Liver (tissue), 9 donors: ENCODE data around the gene ZNRF3. TPM values are rescaled to one million over a fixed set of nuclear protein-coding genes. Genes with fewer than 3 reads are reported as not detected.
A peak's percentile ranks its signal among the peaks of the same experiment; 100 is the strongest.
"Not testable (repeated sequence)": the region's sequence is repeated elsewhere in the genome, so short reads cannot be mapped to it uniquely, and the experiment has no call there.

Experiments used
- DNase-seq: peaks from one replicate; pipeline ENCODE4 v3.0.0-alpha.2; 2017; ENCODE audit warnings: low spot score
- H3K27ac ChIP-seq, 2 donors: one replicate each; pipeline ENCODE4 v1.7.0; 2013; ENCODE audit warnings: inconsistent platforms in 2 of 2, low read length in 2 of 2, control low read depth in 1 of 2, low read depth in 1 of 2, mild to moderate bottlenecking in 1 of 2
- H3K27me3 ChIP-seq, 4 donors: one replicate each; pipeline versions ENCODE4 v1.6.1 to v1.7.0; 2013; ENCODE audit warnings: low read length in 3 of 4, inconsistent platforms in 1 of 4, mild to moderate bottlenecking in 1 of 4, moderate library complexity in 1 of 4; ENCODE audit not compliant: control insufficient read depth in 4 of 4, insufficient read depth in 4 of 4
- H3K36me3 ChIP-seq, 4 donors: one replicate each; pipeline versions ENCODE4 v1.6.1 to v1.7.0; 2013; ENCODE audit warnings: low read length in 3 of 4, mild to moderate bottlenecking in 3 of 4, low read depth in 1 of 4, moderate library complexity in 1 of 4; ENCODE audit not compliant: control insufficient read depth in 4 of 4, insufficient read depth in 3 of 4
- H3K4me1 ChIP-seq, 4 donors: one replicate each; pipeline versions ENCODE4 v1.6.1 to v1.7.0; 2013; ENCODE audit warnings: low read length in 3 of 4, mild to moderate bottlenecking in 3 of 4, moderate library complexity in 1 of 4; ENCODE audit not compliant: control insufficient read depth in 4 of 4, insufficient read depth in 4 of 4
- H3K4me3 ChIP-seq, 3 donors: one replicate each; pipeline versions ENCODE4 v1.6.1 to v1.7.0; 2013; ENCODE audit warnings: low read length in 3 of 3, control low read depth in 1 of 3, low read depth in 1 of 3, mild to moderate bottlenecking in 1 of 3
- H3K9ac ChIP-seq, 2 donors: one replicate each; pipeline ENCODE4 v1.7.0; 2013; ENCODE audit warnings: low read length in 2 of 2, mild to moderate bottlenecking in 2 of 2, moderate library complexity in 2 of 2, control low read depth in 1 of 2, low read depth in 1 of 2
- H3K9me3 ChIP-seq, 4 donors: one replicate each; pipeline versions ENCODE4 v1.6.1 to v1.7.0; 2013; ENCODE audit warnings: low read length in 3 of 4; ENCODE audit not compliant: control insufficient read depth in 4 of 4
- EGR1 ChIP-seq, 2 donors: IDR thresholded peaks; 2 replicates each; pipeline ENCODE4 v1.6.1; 2016 to 2018; ENCODE audit warnings: antibody characterized with exemption in 2 of 2, low read depth in 2 of 2
- FOXA1 ChIP-seq: IDR thresholded peaks from 2 replicates; pipeline ENCODE4 v1.6.1; 2016; ENCODE audit warnings: antibody characterized with exemption
- FOXA2 ChIP-seq: IDR thresholded peaks from 2 replicates; pipeline ENCODE4 v1.6.1; 2016; ENCODE audit warnings: antibody characterized with exemption
- GABPA ChIP-seq, 2 donors: IDR thresholded peaks in 1 of 2; conservative IDR thresholded peaks in 1 of 2; 2 replicates each; pipeline ENCODE4 v1.6.1; 2016; ENCODE audit warnings: antibody characterized with exemption in 2 of 2, mild to moderate bottlenecking in 1 of 2, moderate library complexity in 1 of 2
- HNF4A ChIP-seq, 2 donors: conservative IDR thresholded peaks; 2 replicates each; pipeline ENCODE4 v1.6.1; 2016; ENCODE audit warnings: antibody characterized with exemption in 2 of 2, mild to moderate bottlenecking in 2 of 2
- HNF4G ChIP-seq: IDR thresholded peaks from 2 replicates; pipeline ENCODE4 v1.6.1; 2016; ENCODE audit warnings: antibody characterized with exemption
- JUND ChIP-seq, 2 donors: IDR thresholded peaks; 2 replicates each; pipeline ENCODE4 v1.6.1; 2016; ENCODE audit warnings: antibody characterized with exemption in 2 of 2
- NR2F2 ChIP-seq: IDR thresholded peaks from 2 replicates; pipeline ENCODE4 v1.6.1; 2016; ENCODE audit warnings: antibody characterized with exemption
- RAD21 ChIP-seq, 2 donors: IDR thresholded peaks; 2 replicates each; pipeline ENCODE4 v1.6.1; 2016; ENCODE audit warnings: antibody characterized with exemption in 2 of 2, mild to moderate bottlenecking in 2 of 2
- RXRA ChIP-seq, 2 donors: IDR thresholded peaks; 2 replicates each; pipeline ENCODE4 v1.6.1; 2017 to 2018; ENCODE audit warnings: antibody characterized with exemption in 2 of 2, mild to moderate bottlenecking in 1 of 2
- SP1 ChIP-seq: IDR thresholded peaks from 2 replicates; pipeline ENCODE4 v1.6.1; 2018; ENCODE audit warnings: antibody characterized with exemption, mild to moderate bottlenecking
- TAF1 ChIP-seq: conservative IDR thresholded peaks from 2 replicates; pipeline ENCODE4 v1.6.1; 2016; ENCODE audit warnings: antibody characterized with exemption, mild to moderate bottlenecking
- YY1 ChIP-seq: IDR thresholded peaks from 2 replicates; pipeline ENCODE4 v1.6.1; 2016; ENCODE audit warnings: antibody characterized with exemption, mild to moderate bottlenecking
- WGBS: extraction: QIAGEN DNeasy Blood & Tissue Kit; methylation state at CpG from one replicate; pipeline ENCODE4 v1.1.7; 2013; 5-methylcytosine and 5-hydroxymethylcytosine counted together
- polyA plus RNA-seq, 2 donors: library from polyadenylated mRNA; stranded (reverse) in 1 of 2; unstranded in 1 of 2; fragments of 200-250 nt in 1 of 2; fragments of >200 nt in 1 of 2; fragmentation: Nextera tagmentation in 1 of 2; extraction: Ambion mirVana in 1 of 2; gene quantifications; one replicate each; pipeline versions ENCODE4 v1.2.1 to v1.2.3, GENCODE V29; 2013 to 2015
- total RNA-seq, 2 donors: library from RNA; depleted of rRNA; stranded (reverse); fragments of >200 nt; gene quantifications; one replicate each; pipeline ENCODE4 v1.2.3, GENCODE V29; 2014
- TF ChIP-seq, protein P1 (sequence below): fragments of 150-350 bp; IDR thresholded peaks from 2 replicates; pipeline ENCODE4 v1.5.1; 2017; ENCODE audit warnings: improper control_type of control experiment, low read depth, low read length; ENCODE audit not compliant: missing input control
- TF ChIP-seq, protein P2 (sequence below): IDR thresholded peaks from 2 replicates; pipeline ENCODE4 v1.6.1; 2016; ENCODE audit warnings: antibody characterized with exemption, mild to moderate bottlenecking
- TF ChIP-seq, protein P3 (sequence below): IDR thresholded peaks from 2 replicates; pipeline ENCODE4 v1.6.1; 2016; ENCODE audit warnings: antibody characterized with exemption
- TF ChIP-seq, protein P4 (sequence below): IDR thresholded peaks from 2 replicates; pipeline ENCODE4 v1.6.1; 2016; ENCODE audit warnings: antibody characterized with exemption
- TF ChIP-seq, protein P5 (sequence below): IDR thresholded peaks from 2 replicates; pipeline ENCODE4 v1.6.1; 2016; ENCODE audit warnings: antibody characterized with exemption
- donor health status: healthy.
- donor health status: healthy.
- donor health status: healthy.
- donor health status: healthy.
- donor health status: healthy.

The ZNRF3 gene
- total and polyA plus RNA-seq, 4 donors = 2.2 to 5.9 (median 4.7) TPM

DNA sequence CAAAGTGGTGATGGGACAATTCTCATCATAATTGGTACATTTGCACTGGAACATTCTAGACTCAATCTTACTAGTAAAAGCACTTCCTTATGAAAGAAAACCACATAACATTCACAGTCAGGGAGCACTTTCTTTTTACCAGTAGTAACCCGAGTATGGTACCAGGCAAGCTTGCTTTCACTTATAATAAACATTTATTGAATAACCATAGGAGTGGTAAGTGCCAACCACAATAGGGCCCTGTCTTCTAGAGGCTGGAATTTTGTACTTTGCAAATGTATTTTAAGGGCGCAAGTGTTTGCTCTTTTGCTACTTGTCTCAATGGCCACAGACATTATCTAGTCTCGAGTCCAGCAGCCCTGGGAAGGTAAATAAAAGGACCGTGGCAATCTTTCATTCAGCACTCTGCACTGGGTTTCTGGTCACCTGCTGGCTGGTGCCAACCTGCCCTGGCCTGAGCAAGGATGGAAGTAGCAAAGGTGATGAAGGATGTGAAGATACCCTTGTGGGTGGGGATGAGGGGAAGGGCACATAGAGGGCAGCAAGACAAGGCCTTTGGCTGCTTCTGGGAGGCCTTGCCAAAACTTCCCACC is 154.1 kb downstream of the ZNRF3 start:
- Histone ChIP-seq H3K4me1 (peaks cover 3 to 35% (median 23%) of the 10 kb centered on the region in 4 donors), H3K36me3 (no peaks in the 10 kb centered on the region), H3K27me3 (no peaks in the 10 kb centered on the region), H3K9ac (no peak overlapping the region), H3K9me3 (no peaks in the 10 kb centered on the region), H3K4me3 (no peak overlapping the region), H3K27ac (peak overlapping the region; percentile 46 to 47)
- 35% methylated on average over 4 of the region's 4 CpGs for WGBS
- DNase-seq = no peak
- TF ChIP-seq HNF4A (conservative IDR thresholded peaks at IDR 0.05) = peak; percentile 13 to 21
- TF ChIP-seq RXRA (IDR thresholded peaks at IDR 0.05) = peak in 1 of 2 donors; percentile 23
- TF ChIP-seq TAF1 = no peak
- peak; percentile 14 for TF ChIP-seq YY1
- TF ChIP-seq RAD21 (IDR thresholded peaks at IDR 0.05) = peak in 1 of 2 donors; percentile 30

DNA sequence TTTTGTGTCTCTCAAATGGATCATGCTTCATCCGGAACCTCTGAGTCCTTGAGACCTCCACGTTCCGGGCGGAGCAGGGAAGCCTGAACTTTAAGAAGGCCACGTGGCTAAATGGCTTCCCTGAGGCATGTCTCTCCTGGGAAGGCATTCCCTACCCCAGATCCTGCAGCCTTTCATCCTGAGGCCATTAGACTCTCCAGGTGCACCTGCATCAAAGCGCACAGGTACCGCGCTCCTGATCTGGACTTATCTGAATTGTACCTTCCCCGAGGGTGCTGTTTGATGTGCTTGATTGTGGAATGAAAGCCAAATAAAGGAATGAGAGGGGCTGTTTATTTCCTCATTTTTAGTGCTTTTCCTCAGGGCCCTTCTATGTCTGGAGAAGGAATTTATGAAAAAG is 155.8 kb downstream of the ZNRF3 start:
- no peak for DNase-seq
- no peak overlapping the region for H3K4me3 ChIP-seq
- H3K9me3 ChIP-seq = no peaks in the 10 kb centered on the region
- H3K27ac ChIP-seq = no peak overlapping the region
- TF ChIP-seq FOXA2 (no peak), RXRA (IDR thresholded peaks at IDR 0.05) (no peak), SP1 (no peak), JUND (IDR thresholded peaks at IDR 0.05) (no peak), YY1 (no peak), HNF4G (no peak), HNF4A (conservative IDR thresholded peaks at IDR 0.05) (no peak), TAF1 (no peak), RAD21 (IDR thresholded peaks at IDR 0.05) (no peak), FOXA1 (no peak), NR2F2 (no peak), EGR1 (IDR thresholded peaks at IDR 0.05; ENCODE audit: low read depth in 2 of 2) (no peak), GABPA (IDR thresholded peaks at IDR 0.05 in 1 of 2, conservative IDR thresholded peaks at IDR 0.05 in 1 of 2) (no peak)
- TF ChIP-seq, protein P1, sequence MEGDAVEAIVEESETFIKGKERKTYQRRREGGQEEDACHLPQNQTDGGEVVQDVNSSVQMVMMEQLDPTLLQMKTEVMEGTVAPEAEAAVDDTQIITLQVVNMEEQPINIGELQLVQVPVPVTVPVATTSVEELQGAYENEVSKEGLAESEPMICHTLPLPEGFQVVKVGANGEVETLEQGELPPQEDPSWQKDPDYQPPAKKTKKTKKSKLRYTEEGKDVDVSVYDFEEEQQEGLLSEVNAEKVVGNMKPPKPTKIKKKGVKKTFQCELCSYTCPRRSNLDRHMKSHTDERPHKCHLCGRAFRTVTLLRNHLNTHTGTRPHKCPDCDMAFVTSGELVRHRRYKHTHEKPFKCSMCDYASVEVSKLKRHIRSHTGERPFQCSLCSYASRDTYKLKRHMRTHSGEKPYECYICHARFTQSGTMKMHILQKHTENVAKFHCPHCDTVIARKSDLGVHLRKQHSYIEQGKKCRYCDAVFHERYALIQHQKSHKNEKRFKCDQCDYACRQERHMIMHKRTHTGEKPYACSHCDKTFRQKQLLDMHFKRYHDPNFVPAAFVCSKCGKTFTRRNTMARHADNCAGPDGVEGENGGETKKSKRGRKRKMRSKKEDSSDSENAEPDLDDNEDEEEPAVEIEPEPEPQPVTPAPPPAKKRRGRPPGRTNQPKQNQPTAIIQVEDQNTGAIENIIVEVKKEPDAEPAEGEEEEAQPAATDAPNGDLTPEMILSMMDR = no peak
- TF ChIP-seq, protein P2, sequence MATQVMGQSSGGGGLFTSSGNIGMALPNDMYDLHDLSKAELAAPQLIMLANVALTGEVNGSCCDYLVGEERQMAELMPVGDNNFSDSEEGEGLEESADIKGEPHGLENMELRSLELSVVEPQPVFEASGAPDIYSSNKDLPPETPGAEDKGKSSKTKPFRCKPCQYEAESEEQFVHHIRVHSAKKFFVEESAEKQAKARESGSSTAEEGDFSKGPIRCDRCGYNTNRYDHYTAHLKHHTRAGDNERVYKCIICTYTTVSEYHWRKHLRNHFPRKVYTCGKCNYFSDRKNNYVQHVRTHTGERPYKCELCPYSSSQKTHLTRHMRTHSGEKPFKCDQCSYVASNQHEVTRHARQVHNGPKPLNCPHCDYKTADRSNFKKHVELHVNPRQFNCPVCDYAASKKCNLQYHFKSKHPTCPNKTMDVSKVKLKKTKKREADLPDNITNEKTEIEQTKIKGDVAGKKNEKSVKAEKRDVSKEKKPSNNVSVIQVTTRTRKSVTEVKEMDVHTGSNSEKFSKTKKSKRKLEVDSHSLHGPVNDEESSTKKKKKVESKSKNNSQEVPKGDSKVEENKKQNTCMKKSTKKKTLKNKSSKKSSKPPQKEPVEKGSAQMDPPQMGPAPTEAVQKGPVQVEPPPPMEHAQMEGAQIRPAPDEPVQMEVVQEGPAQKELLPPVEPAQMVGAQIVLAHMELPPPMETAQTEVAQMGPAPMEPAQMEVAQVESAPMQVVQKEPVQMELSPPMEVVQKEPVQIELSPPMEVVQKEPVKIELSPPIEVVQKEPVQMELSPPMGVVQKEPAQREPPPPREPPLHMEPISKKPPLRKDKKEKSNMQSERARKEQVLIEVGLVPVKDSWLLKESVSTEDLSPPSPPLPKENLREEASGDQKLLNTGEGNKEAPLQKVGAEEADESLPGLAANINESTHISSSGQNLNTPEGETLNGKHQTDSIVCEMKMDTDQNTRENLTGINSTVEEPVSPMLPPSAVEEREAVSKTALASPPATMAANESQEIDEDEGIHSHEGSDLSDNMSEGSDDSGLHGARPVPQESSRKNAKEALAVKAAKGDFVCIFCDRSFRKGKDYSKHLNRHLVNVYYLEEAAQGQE = no peak
- TF ChIP-seq, protein P3, sequence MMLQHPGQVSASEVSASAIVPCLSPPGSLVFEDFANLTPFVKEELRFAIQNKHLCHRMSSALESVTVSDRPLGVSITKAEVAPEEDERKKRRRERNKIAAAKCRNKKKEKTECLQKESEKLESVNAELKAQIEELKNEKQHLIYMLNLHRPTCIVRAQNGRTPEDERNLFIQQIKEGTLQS = no peak
- TF ChIP-seq, protein P4, sequence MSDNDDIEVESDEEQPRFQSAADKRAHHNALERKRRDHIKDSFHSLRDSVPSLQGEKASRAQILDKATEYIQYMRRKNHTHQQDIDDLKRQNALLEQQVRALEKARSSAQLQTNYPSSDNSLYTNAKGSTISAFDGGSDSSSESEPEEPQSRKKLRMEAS = no peak
- TF ChIP-seq, protein P5, sequence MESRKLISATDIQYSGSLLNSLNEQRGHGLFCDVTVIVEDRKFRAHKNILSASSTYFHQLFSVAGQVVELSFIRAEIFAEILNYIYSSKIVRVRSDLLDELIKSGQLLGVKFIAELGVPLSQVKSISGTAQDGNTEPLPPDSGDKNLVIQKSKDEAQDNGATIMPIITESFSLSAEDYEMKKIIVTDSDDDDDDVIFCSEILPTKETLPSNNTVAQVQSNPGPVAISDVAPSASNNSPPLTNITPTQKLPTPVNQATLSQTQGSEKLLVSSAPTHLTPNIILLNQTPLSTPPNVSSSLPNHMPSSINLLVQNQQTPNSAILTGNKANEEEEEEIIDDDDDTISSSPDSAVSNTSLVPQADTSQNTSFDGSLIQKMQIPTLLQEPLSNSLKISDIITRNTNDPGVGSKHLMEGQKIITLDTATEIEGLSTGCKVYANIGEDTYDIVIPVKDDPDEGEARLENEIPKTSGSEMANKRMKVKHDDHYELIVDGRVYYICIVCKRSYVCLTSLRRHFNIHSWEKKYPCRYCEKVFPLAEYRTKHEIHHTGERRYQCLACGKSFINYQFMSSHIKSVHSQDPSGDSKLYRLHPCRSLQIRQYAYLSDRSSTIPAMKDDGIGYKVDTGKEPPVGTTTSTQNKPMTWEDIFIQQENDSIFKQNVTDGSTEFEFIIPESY = no peak
- no peaks in the 10 kb centered on the region for H3K36me3 ChIP-seq
- WGBS = 91% methylated on average over 9 of the region's 9 CpGs
- H3K9ac ChIP-seq = no peak overlapping the region
- H3K27me3 ChIP-seq = no peaks in the 10 kb centered on the region
- H3K4me1 ChIP-seq = peaks cover 0 to 27% (median 19%) of the 10 kb centered on the region in 4 donors

DNA sequence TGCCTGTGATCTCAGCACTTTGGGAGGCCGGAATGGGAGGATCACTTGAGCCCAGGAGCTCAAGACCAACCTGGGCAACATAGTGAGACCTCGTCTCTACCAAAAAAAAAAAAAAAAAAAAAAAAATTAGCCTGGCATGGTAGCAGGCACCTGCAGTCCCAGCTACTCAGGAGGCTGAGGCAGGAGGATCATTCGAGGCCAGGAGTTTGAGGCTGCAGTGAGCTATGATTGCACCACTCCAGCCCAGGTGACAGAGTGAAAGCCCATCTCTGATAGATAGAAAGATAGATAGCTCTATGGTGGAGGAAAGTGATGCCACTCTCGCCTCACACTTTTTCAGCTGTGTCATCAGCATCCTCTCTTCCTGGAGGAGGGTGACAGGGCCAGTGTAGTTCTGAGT is 156.3 kb downstream of the ZNRF3 start:
- DNase-seq, H3K27me3 ChIP-seq: not testable (repeated sequence)
- 88% methylated on average over 4 of the region's 4 CpGs for WGBS

More for the DNA sequence above, 156.3 kb downstream of the ZNRF3 start:
- not testable (repeated sequence) for H3K9me3 ChIP-seq, H3K36me3 ChIP-seq, H3K27ac ChIP-seq, H3K9ac ChIP-seq, H3K4me3 ChIP-seq
- H3K4me1 ChIP-seq = peaks cover 0 to 31% (median 21%) of the 10 kb centered on the region in 4 donors
